Retinal pigment epithelial cell (primary cell): ENCODE results near the gene MRM1.
A peak's percentile ranks its signal among the peaks of the same experiment; 100 is the strongest.

Experiments
- DNase-seq: peaks from one replicate; pipeline ENCODE4 v3.0.0-alpha.2; 2010; ENCODE audit warnings: low read depth
- H3K4me3 ChIP-seq: 2 replicates; pipeline ENCODE4 v1.5.1; 2011; ENCODE audit warnings: mild to moderate bottlenecking, low read length, control low read depth, moderate library complexity
- CTCF ChIP-seq: conservative IDR thresholded peaks from 2 replicates; pipeline ENCODE4 v1.5.1; 2011; ENCODE audit warnings: low read depth, low read length, control low read depth, inconsistent platforms

The MRM1 gene

DNA sequence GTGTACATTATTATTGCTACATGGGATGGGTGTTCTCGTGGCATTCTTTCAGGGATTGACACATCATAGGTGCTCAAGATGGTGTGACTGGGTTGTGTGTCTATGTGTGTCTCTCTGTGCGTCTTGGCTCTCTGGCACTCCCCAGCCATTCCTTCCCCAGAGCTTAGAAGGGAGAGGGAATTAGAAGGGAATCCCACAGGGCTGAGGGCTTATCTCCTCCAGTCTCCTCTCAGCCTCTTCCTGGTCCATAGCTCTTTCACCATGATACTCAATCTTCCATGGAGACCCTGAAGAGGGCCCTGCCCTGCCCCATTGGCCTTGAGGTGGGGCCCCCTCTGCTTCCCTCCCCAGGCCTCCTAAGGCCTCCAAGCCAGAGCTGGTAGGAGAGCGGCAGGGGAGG lies 52.0 kb downstream of the MRM1 start:
- no peak for DNase-seq
- no peak overlapping the region for H3K4me3 ChIP-seq
- TF ChIP-seq CTCF: no peak

DNA sequence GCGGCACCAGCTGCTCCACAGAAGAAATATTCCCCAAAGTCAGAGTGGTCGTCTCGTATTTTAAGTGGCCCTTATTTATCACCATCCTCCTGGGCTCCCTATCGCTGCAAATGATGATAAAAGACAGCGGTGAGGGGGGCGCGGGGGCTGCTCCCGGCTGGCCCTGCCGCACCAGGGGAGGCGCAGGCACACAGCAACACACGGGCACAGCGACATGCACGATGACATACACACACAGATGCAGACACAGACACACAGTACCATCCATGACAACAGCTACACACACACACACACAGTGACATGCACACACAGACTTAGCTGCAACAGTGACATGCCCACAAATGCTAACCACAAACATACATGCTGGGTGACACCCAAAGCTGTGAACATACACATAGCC lies 52.5 kb downstream of the MRM1 start:
- no peak for DNase-seq
- no peak for TF ChIP-seq CTCF
- H3K4me3 ChIP-seq: no peak overlapping the region

DNA sequence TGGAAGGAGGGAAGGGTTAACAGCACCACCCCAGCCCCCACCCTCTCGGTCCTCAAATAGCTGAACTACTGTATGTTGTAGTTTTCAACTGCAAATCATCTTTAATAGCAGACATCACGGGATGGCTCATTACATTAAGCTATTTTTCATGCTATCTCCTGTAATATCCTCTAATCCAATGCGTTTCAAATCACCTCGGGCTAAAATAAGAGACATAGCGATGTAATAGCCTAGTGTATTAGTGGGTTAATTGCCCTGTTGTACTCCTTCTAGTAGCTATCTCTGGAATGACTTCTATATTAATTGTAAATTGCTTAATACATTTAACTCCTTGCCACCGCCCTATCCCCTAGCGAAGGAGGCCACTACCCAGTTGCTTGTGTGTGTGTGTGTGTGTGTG lies 54.3 kb downstream of the MRM1 start:
- H3K4me3 ChIP-seq: no peak overlapping the region
- TF ChIP-seq CTCF: no peak
- no peak for DNase-seq

- peak overlapping the region; percentile 48 for H3K4me3 ChIP-seq
- no peak for TF ChIP-seq CTCF
- DNase-seq: no peak
Measured at GRCh38 chr17:36657390-36657762, 56.0 kb downstream of the MRM1 start.

DNA sequence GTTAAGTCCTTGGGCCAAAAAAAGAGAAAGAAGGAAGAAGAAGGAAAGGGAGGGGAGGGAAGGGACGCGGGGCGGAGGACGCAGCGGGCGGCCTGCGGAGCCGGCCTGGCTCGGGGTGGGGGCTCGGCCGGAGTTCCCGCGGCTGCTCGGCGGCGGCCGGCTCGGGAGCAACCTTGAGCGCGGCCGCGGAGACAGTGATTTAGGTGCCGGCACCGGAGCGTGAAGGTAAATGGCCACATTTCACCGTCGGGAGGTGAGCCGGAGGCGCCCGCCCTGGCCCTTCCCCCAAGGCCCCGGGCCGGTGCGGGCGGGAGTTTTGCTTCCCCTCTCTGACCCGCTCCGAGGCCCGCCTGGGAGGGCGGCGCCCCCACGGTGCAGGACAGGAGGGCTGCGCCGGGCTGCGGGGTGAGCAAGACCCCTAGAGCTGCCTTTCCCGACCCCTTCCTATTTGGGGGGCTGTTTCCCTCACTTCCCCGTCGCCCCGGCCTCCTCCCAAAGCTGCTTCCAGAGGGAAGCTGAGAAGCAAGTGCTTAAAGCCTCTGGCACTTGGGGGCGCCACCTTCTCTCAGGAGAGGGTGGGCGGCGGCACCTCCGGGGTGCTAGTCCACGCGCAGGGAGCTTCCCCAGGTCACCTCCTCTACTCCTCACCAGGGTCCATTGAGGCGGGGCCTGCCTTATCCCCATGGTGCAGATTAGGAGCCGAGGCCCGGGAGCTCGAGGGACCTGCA lies 56.5 kb downstream of the MRM1 start:
- peak overlapping the region; percentile 48 for H3K4me3 ChIP-seq
- DNase-seq: no peak
- TF ChIP-seq CTCF: peak; percentile 57
